ENCODE measurements around the gene CA10.

GRCh38 chr17:51741458-51741857, 417.1 kb downstream of the CA10 start:
- TF ChIP-seq POLR2A (IDR thresholded peaks at IDR 0.05) (no peak), POLR2AphosphoS5 (IDR thresholded peaks at IDR 0.05; ENCODE audit: insufficient read depth in 1 of 2, low read depth in 1 of 2) (no peak), CTCF (IDR thresholded peaks at IDR 0.05) (no peak)

All from vagina (tissue), 2 donors.